Measurements from ENCODE around the gene FAM170B.

GRCh38 chr10:49109669-49110340, 24.0 kb downstream of the FAM170B start:
- TF ChIP-seq POLR2AphosphoS5 (IDR thresholded peaks at IDR 0.05; ENCODE audit: borderline replicate concordance, low read depth, low read length) (no peak), EZH2 (IDR thresholded peaks at IDR 0.05) (no peak)
